ENCODE results near the gene TBL2.

Gene TBL2

GRCh38 chr7:73549176-73549575 lies 29.2 kb downstream of the TBL2 start:
- TF ChIP-seq REST (IDR thresholded peaks at IDR 0.05; ENCODE audit: insufficient read depth in 1 of 2, low read depth in 2 of 2, low read length in 2 of 2) = no peak
- no peak for TF ChIP-seq POLR2AphosphoS5 (IDR thresholded peaks at IDR 0.05; ENCODE audit: low read depth, low read length)
- TF ChIP-seq SIN3A (IDR thresholded peaks at IDR 0.05; ENCODE audit: borderline replicate concordance, insufficient read depth, low read length) = no peak
- no peak for TF ChIP-seq TAF1 (IDR thresholded peaks at IDR 0.05; ENCODE audit: borderline replicate concordance, insufficient read depth, low read length)
- no peak for TF ChIP-seq FOXP2 (optimal IDR thresholded peaks at IDR 0.05; ENCODE audit: borderline replicate concordance, extremely low read depth, extremely low read length, insufficient read depth)

GRCh38 chr7:73547841-73548240 lies 30.5 kb downstream of the TBL2 start:
- TF ChIP-seq SIN3A (IDR thresholded peaks at IDR 0.05; ENCODE audit: borderline replicate concordance, insufficient read depth, low read length) (no peak), POLR2AphosphoS5 (IDR thresholded peaks at IDR 0.05; ENCODE audit: low read depth, low read length) (no peak), TAF1 (IDR thresholded peaks at IDR 0.05; ENCODE audit: borderline replicate concordance, insufficient read depth, low read length) (no peak)

GRCh38 chr7:73544678-73545077 lies 33.7 kb downstream of the TBL2 start:
- TF ChIP-seq REST (IDR thresholded peaks at IDR 0.05; ENCODE audit: insufficient read depth in 1 of 2, low read depth in 2 of 2, low read length in 2 of 2) (no peak), FOXP2 (optimal IDR thresholded peaks at IDR 0.05; ENCODE audit: borderline replicate concordance, extremely low read depth, extremely low read length, insufficient read depth) (no peak), SIN3A (IDR thresholded peaks at IDR 0.05; ENCODE audit: borderline replicate concordance, insufficient read depth, low read length) (no peak), TAF1 (IDR thresholded peaks at IDR 0.05; ENCODE audit: borderline replicate concordance, insufficient read depth, low read length) (no peak), POLR2AphosphoS5 (IDR thresholded peaks at IDR 0.05; ENCODE audit: low read depth, low read length) (no peak)

GRCh38 chr7:73541722-73542121 lies 36.7 kb downstream of the TBL2 start:
- TF ChIP-seq TAF1 (IDR thresholded peaks at IDR 0.05; ENCODE audit: borderline replicate concordance, insufficient read depth, low read length) = no peak
- no peak for TF ChIP-seq SIN3A (IDR thresholded peaks at IDR 0.05; ENCODE audit: borderline replicate concordance, insufficient read depth, low read length)
- TF ChIP-seq REST (IDR thresholded peaks at IDR 0.05; ENCODE audit: insufficient read depth in 1 of 2, low read depth in 2 of 2, low read length in 2 of 2) = no peak
- TF ChIP-seq FOXP2 (optimal IDR thresholded peaks at IDR 0.05; ENCODE audit: borderline replicate concordance, extremely low read depth, extremely low read length, insufficient read depth) = no peak
- TF ChIP-seq POLR2AphosphoS5 (IDR thresholded peaks at IDR 0.05; ENCODE audit: low read depth, low read length) = no peak

- TF ChIP-seq REST (IDR thresholded peaks at IDR 0.05; ENCODE audit: insufficient read depth in 1 of 2, low read depth in 2 of 2, low read length in 2 of 2) (no peak), FOXP2 (optimal IDR thresholded peaks at IDR 0.05; ENCODE audit: borderline replicate concordance, extremely low read depth, extremely low read length, insufficient read depth) (no peak), SIN3A (IDR thresholded peaks at IDR 0.05; ENCODE audit: borderline replicate concordance, insufficient read depth, low read length) (no peak), POLR2AphosphoS5 (IDR thresholded peaks at IDR 0.05; ENCODE audit: low read depth, low read length) (no peak), TAF1 (IDR thresholded peaks at IDR 0.05; ENCODE audit: borderline replicate concordance, insufficient read depth, low read length) (no peak)
Measured at GRCh38 chr7:73539709-73540108, 38.7 kb downstream of the TBL2 start.

Data from PFSK-1 (cell line).